ENCODE results near the gene TSPO. TPM values are rescaled to one million over a fixed set of nuclear protein-coding genes. Genes with fewer than 3 reads are reported as not detected.

Gene TSPO
- polyA plus RNA-seq, 1 of the 3 experiments (the other 2 are of a cell fraction) = 156 TPM

- Histone ChIP-seq H3K36me3 (replicated peaks in 1 of 2; ENCODE audit: control insufficient read depth in 1 of 2, insufficient read depth in 2 of 2, low read length in 1 of 2) (peaks cover 0 to under 1% of the 10 kb centered on the region in 2 experiments), H3K9ac (no peak overlapping the region), H3K27me3 (ENCODE audit: insufficient read depth) (no peaks in the 10 kb centered on the region), H3K9me2 (no peaks in the 10 kb centered on the region), H3K4me1 (ENCODE audit: control insufficient read depth in 1 of 2, insufficient read depth in 2 of 2, low read depth in 1 of 2, low read length in 1 of 2) (no peaks in the 10 kb centered on the region; a peak in 1 of 4 replicates), H4K20me1 (ENCODE audit: insufficient read depth) (no peaks in the 10 kb centered on the region), H3K79me2 (ENCODE audit: insufficient read depth) (no peaks in the 10 kb centered on the region), H3F3A (replicated peaks; ENCODE audit: insufficient read depth) (no peaks in the 10 kb centered on the region), H3K4me3 (ENCODE audit: low read depth in 2 of 2, low read length in 1 of 2) (no peak overlapping the region), H3K27ac (ENCODE audit: low read depth in 2 of 2, low read length in 1 of 2) (no peak overlapping the region; a peak in 1 of 4 replicates), H3K4me2 (no peak overlapping the region), H2AFZ (ENCODE audit: low read depth) (no peak overlapping the region), H3K9me3 (no peaks in the 10 kb centered on the region)
- DNase-seq = no peak
- ChIA-PET POLR2A (no interaction called here), CTCF (no interaction called here)
- TF ChIP-seq PBX3 (IDR thresholded peaks at IDR 0.05) = no peak
- no peak for TF ChIP-seq FOSL2 (IDR thresholded peaks at IDR 0.05; ENCODE audit: borderline replicate concordance, low read depth)
- no peak for TF ChIP-seq REST (IDR thresholded peaks at IDR 0.05; ENCODE audit: low read depth, low read length)
- TF ChIP-seq CTCF (IDR thresholded peaks at IDR 0.05) = no peak
- no peak for TF ChIP-seq JUND (IDR thresholded peaks at IDR 0.05)
- WGBS (ENCODE audit: low lambda C conversion rate) = 90% methylated on average over 2 of the region's 25 CpGs
These were observed 17.3 kb downstream of the TSPO start for GRCh38 chr22:43168471-43169309.

- no peaks in the 10 kb centered on the region for H3K79me2 ChIP-seq (ENCODE audit: insufficient read depth)
- H3K4me1 ChIP-seq (ENCODE audit: control insufficient read depth in 1 of 2, insufficient read depth in 2 of 2, low read depth in 1 of 2, low read length in 1 of 2) = no peaks in the 10 kb centered on the region; a peak in 1 of 4 replicates
- no peak overlapping the region for H3K27ac ChIP-seq (ENCODE audit: low read depth in 2 of 2, low read length in 1 of 2)
- H3K9me2 ChIP-seq = no peaks in the 10 kb centered on the region
- DNase-seq = no peak
- H2AFZ ChIP-seq (ENCODE audit: low read depth) = no peak overlapping the region
- H3K36me3 ChIP-seq (replicated peaks in 1 of 2; ENCODE audit: control insufficient read depth in 1 of 2, insufficient read depth in 2 of 2, low read length in 1 of 2) = peaks cover 0 to 3% of the 10 kb centered on the region in 2 experiments
- H3K4me2 ChIP-seq = no peak overlapping the region
- no peaks in the 10 kb centered on the region for H3F3A ChIP-seq (replicated peaks; ENCODE audit: insufficient read depth)
- H3K9ac ChIP-seq = no peak overlapping the region
- no peaks in the 10 kb centered on the region for H3K9me3 ChIP-seq
- POLR2A ChIA-PET = no interaction called here
- CTCF ChIA-PET = no interaction called here
- no peak overlapping the region for H3K4me3 ChIP-seq (ENCODE audit: low read depth in 2 of 2, low read length in 1 of 2)
- 75% methylated on average over 7 of the region's 23 CpGs for WGBS (ENCODE audit: low lambda C conversion rate)
- no peaks in the 10 kb centered on the region for H3K27me3 ChIP-seq (ENCODE audit: insufficient read depth)
- no peaks in the 10 kb centered on the region for H4K20me1 ChIP-seq (ENCODE audit: insufficient read depth)
- TF ChIP-seq USF2 (IDR thresholded peaks at IDR 0.05; ENCODE audit: borderline replicate concordance, low read depth, low read length) (no peak), RAD21 (IDR thresholded peaks at IDR 0.05; ENCODE audit: low read length) (no peak), SIN3A (IDR thresholded peaks at IDR 0.05; ENCODE audit: borderline replicate concordance, low read depth, low read length) (no peak), PBX3 (IDR thresholded peaks at IDR 0.05) (no peak), MEF2A (IDR thresholded peaks at IDR 0.05; ENCODE audit: borderline replicate concordance, low read depth) (no peak), RFX5 (IDR thresholded peaks at IDR 0.05; ENCODE audit: low read length) (no peak), EP300 (IDR thresholded peaks at IDR 0.05; ENCODE audit: borderline replicate concordance in 1 of 2, low read depth in 1 of 2, low read length in 1 of 2) (no peak)
These were observed 18.2 kb downstream of the TSPO start for GRCh38 chr22:43169310-43170130.

Data from SK-N-SH (cell line).